Hematopoietic multipotent progenitor cell treated with erythropoietin and hydrocortisone succinate and interleukin-3 and kit ligand, for 6 days (in vitro differentiated cells): ENCODE results near the gene ITGB5.

Source experiments
- DNase-seq: peaks from one replicate; pipeline ENCODE4 v3.0.0-alpha.2; 2015

Gene ITGB5

GRCh38 chr3:124834723-124835718, 52.1 kb downstream of the ITGB5 start:
- DNase-seq, result peak; percentile 62

DNA sequence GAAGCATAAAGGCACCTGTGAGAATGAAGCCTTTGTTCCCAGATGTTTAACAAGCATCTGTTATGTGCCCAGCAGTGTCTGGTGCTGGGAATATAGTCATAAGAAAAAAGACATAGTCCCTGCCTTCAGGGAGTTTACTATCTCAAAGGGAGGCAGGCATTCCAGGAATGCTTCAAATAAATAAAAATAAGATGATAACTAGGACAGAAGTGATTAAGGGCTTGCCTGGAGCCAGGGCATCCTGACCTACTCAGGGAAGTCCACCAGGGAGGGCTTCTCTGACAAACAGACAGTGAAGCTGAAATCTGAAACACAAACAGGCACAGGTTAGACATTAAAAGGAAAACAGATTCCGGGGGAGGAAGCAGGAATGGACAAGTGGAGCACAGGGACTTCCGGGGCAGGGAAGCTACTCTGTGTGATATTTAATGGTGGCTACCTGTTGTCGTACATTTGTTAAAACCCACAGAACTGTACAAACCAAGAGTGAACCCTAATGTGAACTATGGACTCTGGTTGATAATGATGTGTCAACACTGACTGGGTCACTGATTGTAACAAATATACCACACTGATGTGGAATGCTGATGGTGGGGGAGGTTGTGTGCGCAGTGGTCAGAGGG, 53.3 kb downstream of the ITGB5 start:
- DNase-seq, result no peak

- no peak for DNase-seq
Observed at GRCh38 chr3:124832782-124833709, 54.1 kb downstream of the ITGB5 start.

DNA sequence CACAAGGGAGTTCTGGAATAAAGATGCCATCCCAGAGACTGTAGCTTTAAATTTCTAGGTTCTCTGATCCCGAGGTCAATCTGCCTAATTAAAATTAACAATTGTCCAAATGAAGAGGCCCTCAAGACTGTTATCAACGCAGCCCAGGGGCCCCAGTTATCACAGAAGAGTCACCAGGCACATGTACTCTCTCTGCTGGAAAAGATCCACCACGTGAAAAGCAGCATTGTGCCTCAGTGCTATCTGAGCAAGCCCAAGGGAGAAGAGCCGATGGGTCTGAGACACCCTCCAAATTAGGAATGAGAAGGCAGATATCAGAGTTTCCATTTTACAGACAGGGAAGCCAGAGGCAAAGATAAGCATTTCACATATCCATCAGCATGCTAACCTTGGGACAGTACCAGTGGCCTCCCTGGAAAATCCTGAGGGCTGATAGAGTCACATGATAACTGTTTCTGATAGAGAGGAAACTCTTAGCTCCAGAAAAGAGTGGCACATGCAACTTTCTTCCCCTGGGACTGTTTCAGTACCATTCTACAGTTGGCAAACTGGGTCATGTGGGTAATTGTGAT, 55.5 kb downstream of the ITGB5 start:
- peak; percentile 73 for DNase-seq

GRCh38 chr3:124829819-124830554, 57.2 kb downstream of the ITGB5 start:
- DNase-seq, result no peak

DNA sequence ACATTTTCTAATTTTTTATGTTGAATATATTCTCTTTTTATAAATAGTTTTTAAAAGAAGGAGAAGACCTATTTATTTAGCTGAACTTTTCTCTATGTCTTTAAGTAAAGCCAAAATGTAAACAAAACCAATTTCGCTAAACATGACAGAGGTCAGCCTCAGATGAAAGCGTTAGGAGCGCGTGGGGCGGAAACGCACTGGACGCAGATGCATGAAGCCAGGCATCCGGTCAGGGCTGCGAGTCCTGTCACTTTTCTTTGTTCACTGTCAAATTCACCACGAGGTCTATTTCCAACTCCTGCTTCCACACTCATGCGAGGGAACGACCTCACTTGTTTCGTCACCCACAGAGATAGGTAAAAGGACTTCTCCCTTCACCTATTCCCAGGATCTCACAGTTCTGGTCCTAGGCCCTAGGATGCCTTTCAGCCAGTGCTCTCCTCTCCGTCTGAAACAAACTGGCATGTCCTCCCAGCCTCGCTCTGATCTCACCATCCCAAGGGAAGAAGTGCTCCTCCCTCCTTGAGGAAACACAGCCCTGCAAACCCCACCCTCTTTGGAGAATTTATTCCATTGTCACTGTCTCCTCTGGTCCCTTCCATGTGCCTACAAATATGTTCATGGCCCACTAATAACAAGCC, 57.9 kb downstream of the ITGB5 start:
- no peak for DNase-seq

DNA sequence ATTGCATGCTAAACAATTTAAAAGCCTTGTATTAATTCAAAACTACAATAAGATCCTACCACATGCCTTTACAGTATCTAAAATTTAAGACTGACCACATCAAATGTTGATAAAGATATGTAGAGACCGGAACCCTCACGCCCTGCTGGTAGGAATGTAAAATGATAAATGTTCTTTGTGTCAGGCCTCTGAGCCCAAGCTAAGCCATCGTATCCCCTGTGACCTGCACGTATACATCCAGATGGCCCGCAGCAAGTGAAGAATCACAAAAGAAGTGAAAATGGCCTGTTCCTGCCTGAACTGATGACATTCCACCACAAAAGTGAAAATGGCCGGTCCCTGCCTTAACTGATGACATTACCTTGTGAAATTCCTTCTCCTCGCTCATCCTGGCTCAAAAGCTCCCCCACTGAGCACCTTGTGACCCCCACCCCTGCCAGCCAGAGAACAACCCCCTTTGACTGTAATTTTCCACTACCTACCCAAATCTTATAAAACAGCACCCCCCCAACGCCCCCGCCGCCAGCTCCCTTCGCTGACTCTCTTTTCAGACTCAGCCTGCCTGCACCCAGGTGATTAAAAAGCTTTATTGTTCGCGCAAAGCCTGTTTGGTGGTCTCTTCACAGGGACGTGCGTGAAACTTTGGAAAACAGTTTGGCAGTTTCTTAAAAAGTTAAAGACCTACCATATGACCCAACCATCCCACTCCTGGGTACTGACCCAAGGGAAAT, 59.5 kb downstream of the ITGB5 start:
- DNase-seq, result peak; percentile 24

- DNase-seq, result no peak
Observed at GRCh38 chr3:124826703-124827102, 60.5 kb downstream of the ITGB5 start.

DNA sequence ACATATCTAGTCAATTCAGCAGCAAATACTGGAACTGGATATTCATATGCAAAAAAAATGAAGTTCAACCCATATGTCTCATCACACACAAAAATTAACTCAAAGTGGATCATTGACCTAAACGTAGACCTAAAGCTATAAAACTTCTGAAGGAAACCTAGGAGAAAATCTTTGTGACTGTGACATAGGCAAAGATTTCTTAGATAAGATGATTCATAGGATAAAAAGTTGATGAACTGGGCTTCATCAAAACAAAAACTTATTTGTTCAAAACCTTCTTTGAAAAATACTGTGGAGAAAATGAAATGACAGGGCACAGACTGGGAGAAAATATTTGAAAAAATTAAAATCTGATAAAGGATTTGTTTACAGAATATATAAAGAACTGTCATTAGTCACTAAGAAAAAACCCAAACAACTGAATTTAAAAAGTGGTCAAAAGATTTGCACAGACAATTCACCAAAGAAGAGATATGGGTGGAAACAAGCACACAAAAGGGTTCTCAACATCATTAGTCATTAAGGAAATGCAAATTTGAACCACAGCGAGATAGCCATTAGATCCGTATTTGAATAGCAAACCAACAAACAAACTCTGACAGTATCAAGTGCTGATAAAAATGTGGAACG, 62.8 kb downstream of the ITGB5 start:
- no peak for DNase-seq

DNA sequence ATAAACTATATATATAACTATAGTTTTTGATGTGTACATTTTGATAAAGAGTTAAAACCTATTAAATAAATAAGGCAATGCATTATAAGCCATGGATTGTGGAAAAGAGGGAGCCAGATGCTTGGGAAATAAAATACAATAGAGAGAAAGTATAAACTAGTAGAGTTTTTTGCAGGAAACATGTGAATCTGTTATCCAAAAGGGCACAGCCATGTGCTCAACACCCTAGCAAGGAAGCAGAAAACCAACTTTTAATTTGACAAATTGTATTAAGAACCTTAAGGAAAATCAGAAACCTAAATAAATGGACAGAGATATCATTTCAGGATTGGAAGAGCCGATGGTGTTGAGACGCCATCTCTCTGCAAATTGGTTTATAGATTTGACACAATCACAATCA, 63.5 kb downstream of the ITGB5 start:
- DNase-seq, result no peak

GRCh38 chr3:124823206-124823605, 64.0 kb downstream of the ITGB5 start:
- no peak for DNase-seq

DNA sequence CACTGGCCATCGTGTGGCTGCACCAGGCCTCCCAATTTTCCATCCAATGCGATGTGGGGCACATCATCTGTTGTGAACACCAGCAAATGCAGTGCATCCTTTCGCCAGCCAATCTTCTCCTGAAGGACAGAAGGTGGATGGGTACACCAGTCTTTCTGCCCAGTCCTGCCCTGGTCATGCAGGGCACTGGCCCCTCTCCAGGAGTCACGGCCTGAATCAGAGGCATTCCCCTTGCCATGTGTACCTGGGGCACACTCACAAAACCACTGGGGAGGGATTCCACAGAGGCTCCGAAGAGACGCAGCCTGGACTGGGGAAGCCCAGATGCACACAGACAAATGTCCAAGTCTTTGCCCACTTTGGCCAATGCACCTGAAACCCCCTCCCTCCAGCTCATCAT, 65.8 kb downstream of the ITGB5 start:
- no peak for DNase-seq

GRCh38 chr3:124818398-124819091, 68.6 kb downstream of the ITGB5 start:
- DNase-seq, result no peak

GRCh38 chr3:124817079-124817478, 70.1 kb downstream of the ITGB5 start:
- no peak for DNase-seq

GRCh38 chr3:124816206-124816605, 71.0 kb downstream of the ITGB5 start:
- no peak for DNase-seq

- no peak for DNase-seq
Observed at GRCh38 chr3:124815781-124816180, 71.4 kb downstream of the ITGB5 start.

GRCh38 chr3:124814620-124815421, 72.3 kb downstream of the ITGB5 start:
- no peak for DNase-seq

GRCh38 chr3:124813541-124813940, 73.6 kb downstream of the ITGB5 start:
- no peak for DNase-seq
